MCF 10A (cell line): ENCODE measurements around the gene ROBO3. TPM values are rescaled to one million over a fixed set of nuclear protein-coding genes. Genes with fewer than 3 reads are reported as not detected.

ENCODE experiments used
- BruUV-seq: library from RNA; stranded (reverse); fragments of 400-500 nt; replicated peaks from 2 replicates; lab custom pipeline; 2021; lab: Mats Ljungman, UMichigan
- CTCF ChIA-PET: fragments of 300-600 bp; sonication (Branson Sonifier 250); formaldehyde crosslinking; extraction: SDS; loops from one replicate; lab custom pipeline; 2021; ENCODE audit warnings: antibody characterized with exemption, inconsistent platforms; lab: Yijun Ruan, JAX
- POLR2A ChIA-PET: fragments of 300-600, 350-650 bp; sonication (Branson Sonifier 250); formaldehyde crosslinking; extraction: SDS; loops from one replicate; lab custom pipeline; 2020; ENCODE audit warnings: antibody characterized with exemption, inconsistent platforms; lab: Yijun Ruan, JAX
- DNase-seq: peaks from one replicate; pipeline ENCODE4 v3.0.0-alpha.2; 2018; ENCODE audit not compliant: unreplicated experiment
- H3K27ac Mint-ChIP-seq: one replicate; pipeline ENCODE4 v1.8.0; 2022; ENCODE audit warnings: mild to moderate bottlenecking, low read depth, mixed read lengths; ENCODE audit not compliant: unreplicated experiment
- H3K27me3 Mint-ChIP-seq: one replicate; pipeline ENCODE4 v1.8.0; 2022; ENCODE audit warnings: mixed read lengths; ENCODE audit not compliant: insufficient read depth, unreplicated experiment
- H3K36me3 Mint-ChIP-seq: one replicate; pipeline ENCODE4 v1.8.0; 2022; ENCODE audit warnings: mild to moderate bottlenecking, moderate library complexity, mixed read lengths; ENCODE audit not compliant: insufficient read depth, unreplicated experiment
- H3K4me1 Mint-ChIP-seq: one replicate; pipeline ENCODE4 v1.8.0; 2022; ENCODE audit warnings: mixed read lengths; ENCODE audit not compliant: insufficient read depth, unreplicated experiment
- H3K4me3 Mint-ChIP-seq: one replicate; pipeline ENCODE4 v1.8.0; 2022; ENCODE audit warnings: mild to moderate bottlenecking, moderate library complexity, mixed read lengths; ENCODE audit not compliant: unreplicated experiment
- H3K9me3 Mint-ChIP-seq: one replicate; pipeline ENCODE4 v1.8.0; 2022; ENCODE audit warnings: mixed read lengths; ENCODE audit not compliant: unreplicated experiment
- intact Hi-C: fragments of 100-400 bp; cut with micrococcal nuclease; formaldehyde crosslinking; loops from 2 replicates; pipeline ENCODE4 v1.14.1; 2022
- total RNA-seq: library from RNA; stranded (reverse); gene quantifications from 2 replicates; pipeline ENCODE4 v1.2.3, GENCODE V29; 2022
- TF ChIP-seq, protein P1 (sequence below): fragments of 200-600 bp; IDR thresholded peaks from one replicate; pipeline ENCODE4 v1.8.0; 2022; ENCODE audit warnings: antibody characterized with exemption, mild to moderate bottlenecking; ENCODE audit not compliant: unreplicated experiment

ROBO3 gene
- total RNA-seq, 1 experiment from 2014 or later = 117 TPM

DNA sequence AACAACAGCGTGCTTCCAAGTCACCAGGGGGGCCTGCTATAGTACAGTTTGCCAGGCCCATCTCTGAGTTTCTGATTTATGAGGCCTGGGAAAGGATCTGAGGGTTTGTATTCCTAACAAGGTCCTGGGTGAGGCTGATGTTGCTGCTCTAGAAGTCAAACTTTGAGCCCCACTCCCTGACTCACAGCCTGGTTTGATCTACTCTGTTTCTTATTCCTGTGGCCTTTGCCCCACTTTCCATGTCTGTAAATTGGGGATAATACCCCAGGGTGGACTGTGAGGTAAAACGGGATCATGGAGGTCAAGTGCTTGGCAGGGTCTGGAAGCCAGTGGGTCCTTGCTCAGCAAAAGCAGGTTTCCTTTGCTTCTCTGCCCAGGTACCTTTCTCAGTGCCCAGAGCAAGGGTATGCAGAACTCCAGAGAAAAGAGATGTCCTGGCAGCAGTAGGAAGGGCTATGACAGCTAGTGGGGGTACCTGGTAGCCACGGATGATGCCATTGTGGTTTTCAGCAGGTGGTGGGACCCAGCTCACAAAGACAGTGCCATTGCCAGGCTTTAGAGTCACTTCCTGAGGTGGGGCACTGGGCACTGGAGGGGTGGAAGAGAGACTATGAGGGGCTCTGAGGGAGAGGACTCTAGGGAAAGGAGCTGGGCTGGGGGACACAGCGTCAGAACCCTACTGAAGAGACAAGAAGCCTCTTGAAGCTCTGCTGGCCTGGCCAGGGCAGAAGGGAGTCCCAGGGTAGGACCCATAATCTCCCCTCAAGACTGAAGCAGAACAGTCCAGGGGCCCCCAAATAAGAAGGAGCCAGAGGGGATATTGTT is 29.6 kb downstream of the ROBO3 start:
- CTCF ChIA-PET = interaction anchor here (0.7 to 1.0 kb wide), 3 partner anchors 18 to 558 kb away, joined by 3 to 4 read pairs (median 3); no protein-coding TSS in a partner anchor
- TF ChIP-seq, protein P1, sequence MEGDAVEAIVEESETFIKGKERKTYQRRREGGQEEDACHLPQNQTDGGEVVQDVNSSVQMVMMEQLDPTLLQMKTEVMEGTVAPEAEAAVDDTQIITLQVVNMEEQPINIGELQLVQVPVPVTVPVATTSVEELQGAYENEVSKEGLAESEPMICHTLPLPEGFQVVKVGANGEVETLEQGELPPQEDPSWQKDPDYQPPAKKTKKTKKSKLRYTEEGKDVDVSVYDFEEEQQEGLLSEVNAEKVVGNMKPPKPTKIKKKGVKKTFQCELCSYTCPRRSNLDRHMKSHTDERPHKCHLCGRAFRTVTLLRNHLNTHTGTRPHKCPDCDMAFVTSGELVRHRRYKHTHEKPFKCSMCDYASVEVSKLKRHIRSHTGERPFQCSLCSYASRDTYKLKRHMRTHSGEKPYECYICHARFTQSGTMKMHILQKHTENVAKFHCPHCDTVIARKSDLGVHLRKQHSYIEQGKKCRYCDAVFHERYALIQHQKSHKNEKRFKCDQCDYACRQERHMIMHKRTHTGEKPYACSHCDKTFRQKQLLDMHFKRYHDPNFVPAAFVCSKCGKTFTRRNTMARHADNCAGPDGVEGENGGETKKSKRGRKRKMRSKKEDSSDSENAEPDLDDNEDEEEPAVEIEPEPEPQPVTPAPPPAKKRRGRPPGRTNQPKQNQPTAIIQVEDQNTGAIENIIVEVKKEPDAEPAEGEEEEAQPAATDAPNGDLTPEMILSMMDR = no peak
- Mint-ChIP-seq H3K27ac (peak overlapping the region; percentile 7), H3K27me3 (no peaks in the 10 kb centered on the region), H3K9me3 (no peaks in the 10 kb centered on the region), H3K36me3 (peaks cover 4% of the 10 kb centered on the region), H3K4me1 (peaks cover 38% of the 10 kb centered on the region), H3K4me3 (no peak overlapping the region)
- DNase-seq = no peak
- POLR2A ChIA-PET = interaction anchor here (1.0 kb wide), 1 partner anchor 273 kb away, joined by 3 read pairs; the partner anchor contains the start of gene TBRG1
- BruUV-seq = no TSS peak
- intact Hi-C loops = no loop called here

DNA sequence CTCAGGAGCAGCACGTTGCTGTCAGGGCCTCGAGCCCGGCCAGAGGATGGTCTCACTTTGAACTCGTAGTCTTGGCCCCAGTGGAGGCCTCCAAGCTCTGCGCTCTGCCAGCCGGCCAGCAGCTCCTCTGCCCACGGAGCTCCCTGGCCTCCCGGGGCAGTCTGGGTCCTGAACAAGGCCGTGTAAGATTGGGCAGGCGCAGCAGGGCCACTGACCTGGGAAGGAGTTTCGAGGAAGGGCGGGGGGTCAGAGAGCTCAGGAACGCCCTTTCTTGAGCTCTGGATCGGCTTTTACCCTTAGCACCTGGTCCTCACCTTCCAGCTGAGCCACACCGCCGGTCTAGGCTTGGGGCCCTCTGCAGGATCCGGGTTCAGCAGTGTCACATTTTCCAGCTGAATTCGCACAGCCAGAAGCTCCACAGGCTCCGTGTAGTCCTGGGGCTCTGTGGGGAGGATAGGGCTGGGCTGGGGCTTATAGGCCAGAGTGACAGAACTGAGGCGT is 30.3 kb downstream of the ROBO3 start:
- H3K9me3 Mint-ChIP-seq = no peaks in the 10 kb centered on the region
- TF ChIP-seq, protein P1 = no peak
- intact Hi-C loops = no loop called here
- H3K4me1 Mint-ChIP-seq = peaks cover 45% of the 10 kb centered on the region
- POLR2A ChIA-PET = interaction anchor here (0.7 kb wide), 1 partner anchor 11 kb away, joined by 3 read pairs; no protein-coding TSS in a partner anchor
- H3K36me3 Mint-ChIP-seq = peaks cover 5% of the 10 kb centered on the region
- no peaks in the 10 kb centered on the region for H3K27me3 Mint-ChIP-seq
- H3K4me3 Mint-ChIP-seq = no peak overlapping the region
- CTCF ChIA-PET = interaction anchor here (0.7 to 1.0 kb wide), 2 partner anchors 19 to 76 kb away, joined by 3 to 4 read pairs; no protein-coding TSS in a partner anchor
- no TSS peak for BruUV-seq
- peak overlapping the region; percentile 92 for H3K27ac Mint-ChIP-seq
- no peak for DNase-seq

DNA sequence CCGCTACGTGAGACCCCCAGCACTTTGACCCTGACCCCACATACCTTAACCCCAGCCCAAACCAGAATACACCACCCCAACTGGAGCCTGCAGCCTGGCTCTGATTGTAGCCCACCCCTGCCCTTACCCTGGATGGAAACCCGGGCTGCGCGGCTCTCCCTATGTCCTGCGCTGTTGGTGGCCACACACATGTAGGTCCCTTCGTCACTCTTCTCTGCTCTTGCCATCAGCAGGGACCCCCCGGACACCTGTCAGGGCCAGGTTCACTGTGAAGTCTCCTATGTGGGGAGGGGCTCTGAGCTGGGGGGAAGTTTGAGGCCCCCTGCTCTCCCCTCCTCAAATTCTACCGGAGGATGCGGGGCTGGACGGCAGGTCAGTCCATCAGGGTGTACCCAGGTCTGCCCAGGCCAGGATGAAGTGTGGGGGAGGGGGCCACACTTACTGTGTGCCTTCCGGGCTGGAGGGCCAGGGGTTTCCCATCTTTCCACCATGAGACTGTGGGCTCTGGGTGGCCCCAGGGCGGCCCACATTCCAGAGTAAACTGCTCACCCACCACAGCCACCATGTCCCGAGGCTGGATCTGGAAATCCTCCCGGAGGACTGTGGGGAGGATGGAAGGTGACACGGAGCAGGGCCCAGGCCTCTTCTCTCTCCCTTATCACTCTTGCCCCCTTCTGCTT is 31.0 kb downstream of the ROBO3 start:
- BruUV-seq = no TSS peak
- ChIA-PET CTCF (interaction anchor here (0.6 to 1.8 kb wide), 5 partner anchors 9 to 831 kb away, joined by 3 to 7 read pairs (median 5); no protein-coding TSS in a partner anchor), POLR2A (interaction anchor here (0.6 to 1.1 kb wide), 4 partner anchors 9 to 57 kb away, joined by 3 to 4 read pairs (median 3); no protein-coding TSS in a partner anchor)
- H3K4me1 Mint-ChIP-seq = peaks cover 52% of the 10 kb centered on the region
- no peak for DNase-seq
- H3K4me3 Mint-ChIP-seq = peak overlapping the region; percentile 22
- peaks cover 5% of the 10 kb centered on the region for H3K36me3 Mint-ChIP-seq
- TF ChIP-seq, protein P1 = no peak
- H3K9me3 Mint-ChIP-seq = no peaks in the 10 kb centered on the region
- H3K27me3 Mint-ChIP-seq = no peaks in the 10 kb centered on the region
- intact Hi-C loops = no loop called here
- peak overlapping the region; percentile 92 for H3K27ac Mint-ChIP-seq
